GM19455 (cell line): ENCODE measurements around the gene ROR2.
A peak's percentile ranks its signal among the peaks of the same experiment; 100 is the strongest.

ENCODE experiments used
- ATAC-seq: cut with Tn5 transposase; IDR thresholded peaks from one replicate; pipeline ENCODE4 v1.9.1; 2021; ENCODE audit not compliant: unreplicated experiment

ROR2 gene

GRCh38 chr9:91778031-91778430 lies 172.0 kb downstream of the ROR2 start:
- no peak for ATAC-seq

DNA sequence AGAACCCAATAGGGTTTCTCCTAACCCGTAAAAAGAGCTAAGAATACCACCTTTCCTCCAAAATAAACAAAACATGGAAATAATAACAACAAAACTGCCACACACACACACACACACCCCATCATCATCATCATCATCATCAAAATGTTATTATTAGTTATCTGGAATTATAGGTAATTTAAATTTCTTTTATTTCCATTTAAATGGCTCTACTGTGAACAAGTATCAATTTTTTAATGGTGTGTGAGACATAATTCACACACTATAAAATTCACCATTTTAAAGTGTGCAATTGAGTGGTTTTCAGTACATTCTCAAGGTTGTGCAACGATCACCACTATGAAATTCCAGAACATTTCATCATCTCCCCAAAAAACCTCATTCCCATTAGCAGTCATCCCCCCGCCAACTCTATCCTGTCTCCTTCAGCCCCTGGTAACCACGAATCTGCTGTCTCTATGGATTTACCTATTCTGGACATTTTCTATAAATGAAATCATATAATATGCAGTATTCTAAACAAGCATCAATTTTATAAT lies 172.7 kb downstream of the ROR2 start:
- ATAC-seq: no peak

GRCh38 chr9:91776409-91777291 lies 173.4 kb downstream of the ROR2 start:
- ATAC-seq: no peak

DNA sequence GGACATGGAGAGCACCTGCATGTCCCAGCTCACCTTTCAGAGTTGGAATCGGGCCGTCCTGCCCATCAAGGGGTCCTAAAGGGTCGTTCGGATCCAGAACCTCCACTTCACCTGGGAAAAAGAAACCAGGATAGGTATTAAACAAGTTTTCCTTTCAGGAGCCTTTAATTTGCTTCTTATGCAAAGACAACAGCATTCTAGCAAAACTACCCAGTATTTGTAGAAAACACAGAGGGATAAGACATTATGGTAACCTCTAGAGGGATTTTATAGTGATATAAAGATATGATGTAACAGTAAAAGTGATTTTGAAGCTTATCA lies 174.4 kb downstream of the ROR2 start:
- ATAC-seq: no peak

DNA sequence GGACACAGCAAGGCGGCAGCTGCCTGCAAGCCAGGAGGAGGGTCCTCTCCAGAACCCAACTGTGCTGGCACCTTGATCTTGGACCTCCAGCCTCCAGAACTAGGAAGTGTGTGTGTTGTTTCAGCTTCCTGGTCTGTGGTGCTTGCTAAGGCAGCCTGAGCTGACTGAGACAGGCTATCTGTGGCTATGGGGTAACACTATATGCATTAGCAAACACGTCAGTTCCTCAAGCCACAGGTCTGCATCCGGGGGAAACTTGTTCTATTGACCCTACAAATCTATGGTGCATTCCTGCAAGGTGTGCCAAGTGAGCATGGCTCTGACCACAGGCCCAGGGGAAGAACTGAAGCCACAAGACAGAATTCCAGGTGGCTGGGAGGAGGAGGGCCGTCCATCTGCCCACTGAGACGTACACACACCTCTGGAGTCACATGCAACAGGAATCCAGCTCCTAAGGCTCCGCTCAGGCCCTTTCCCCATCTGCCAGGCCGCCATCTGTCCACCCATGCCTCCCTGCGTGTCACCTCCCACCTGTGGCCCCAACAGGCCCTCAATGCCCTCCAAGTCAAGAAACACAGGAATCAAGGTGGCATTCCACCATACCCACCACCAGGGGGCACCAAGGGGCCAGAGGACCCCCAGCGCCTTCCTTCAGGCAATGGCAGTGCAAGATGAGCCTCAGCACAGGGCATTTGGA lies 174.9 kb downstream of the ROR2 start:
- ATAC-seq: no peak

DNA sequence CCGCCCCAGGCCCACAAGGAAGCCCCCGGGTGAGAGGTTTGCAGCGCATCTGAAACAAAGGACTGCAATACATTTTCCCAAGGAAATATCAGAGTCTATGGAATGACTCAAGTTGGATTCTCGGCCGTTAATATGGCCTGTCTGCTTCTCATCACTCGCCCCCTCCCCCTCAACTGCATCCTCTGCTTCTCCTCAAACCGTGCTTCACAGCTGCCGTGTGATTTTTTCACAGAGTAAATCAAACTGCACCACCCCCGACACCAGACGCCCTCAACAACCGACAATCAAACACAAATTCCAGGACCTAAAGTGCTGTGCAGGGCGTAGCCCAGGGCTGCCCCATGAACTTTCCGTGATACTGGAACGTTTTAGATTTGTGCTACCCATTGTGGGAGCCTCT lies 176.9 kb downstream of the ROR2 start:
- no peak for ATAC-seq

GRCh38 chr9:91771864-91772263 lies 178.2 kb downstream of the ROR2 start:
- ATAC-seq: no peak

DNA sequence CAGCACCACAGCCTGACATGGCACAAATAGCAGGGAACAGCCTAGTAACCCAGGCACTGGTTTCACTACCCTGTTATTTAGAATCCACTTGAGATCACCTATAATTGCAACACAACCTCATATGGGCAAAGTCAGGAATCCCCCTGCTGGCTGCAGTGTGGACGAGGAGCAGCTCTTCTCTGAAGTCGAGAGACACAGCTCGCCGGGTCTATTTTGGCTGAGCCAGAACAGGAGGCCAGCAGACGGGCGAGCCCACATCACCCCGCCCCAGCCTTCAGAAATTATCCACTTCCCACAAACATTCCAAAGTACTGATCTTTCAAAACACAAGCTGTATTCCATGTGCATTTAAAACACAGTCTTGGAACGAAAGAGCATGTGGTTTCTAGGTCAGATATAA lies 179.0 kb downstream of the ROR2 start:
- ATAC-seq: no peak

GRCh38 chr9:91770229-91770628 lies 179.8 kb downstream of the ROR2 start:
- ATAC-seq: no peak

GRCh38 chr9:91768977-91769916 lies 180.8 kb downstream of the ROR2 start:
- ATAC-seq: no peak

DNA sequence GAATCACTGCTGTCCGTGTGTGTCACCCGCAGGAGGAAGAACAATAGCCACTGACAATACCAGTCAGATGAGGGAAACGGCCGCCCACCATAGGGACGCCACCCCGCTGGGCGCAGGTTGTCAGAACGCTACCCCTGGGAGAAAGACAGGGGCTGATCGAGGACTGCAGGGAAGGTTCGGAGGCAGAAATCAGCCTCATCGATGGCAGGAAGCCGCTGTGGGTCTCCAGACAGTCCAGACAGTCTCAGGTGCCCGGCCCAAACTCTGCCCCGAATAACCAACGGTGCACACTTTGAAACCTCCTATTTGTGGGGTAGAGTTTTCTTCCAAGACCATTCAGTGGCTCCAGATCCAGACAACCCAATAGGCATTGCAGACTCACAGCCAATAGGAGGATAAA lies 181.5 kb downstream of the ROR2 start:
- no peak for ATAC-seq

DNA sequence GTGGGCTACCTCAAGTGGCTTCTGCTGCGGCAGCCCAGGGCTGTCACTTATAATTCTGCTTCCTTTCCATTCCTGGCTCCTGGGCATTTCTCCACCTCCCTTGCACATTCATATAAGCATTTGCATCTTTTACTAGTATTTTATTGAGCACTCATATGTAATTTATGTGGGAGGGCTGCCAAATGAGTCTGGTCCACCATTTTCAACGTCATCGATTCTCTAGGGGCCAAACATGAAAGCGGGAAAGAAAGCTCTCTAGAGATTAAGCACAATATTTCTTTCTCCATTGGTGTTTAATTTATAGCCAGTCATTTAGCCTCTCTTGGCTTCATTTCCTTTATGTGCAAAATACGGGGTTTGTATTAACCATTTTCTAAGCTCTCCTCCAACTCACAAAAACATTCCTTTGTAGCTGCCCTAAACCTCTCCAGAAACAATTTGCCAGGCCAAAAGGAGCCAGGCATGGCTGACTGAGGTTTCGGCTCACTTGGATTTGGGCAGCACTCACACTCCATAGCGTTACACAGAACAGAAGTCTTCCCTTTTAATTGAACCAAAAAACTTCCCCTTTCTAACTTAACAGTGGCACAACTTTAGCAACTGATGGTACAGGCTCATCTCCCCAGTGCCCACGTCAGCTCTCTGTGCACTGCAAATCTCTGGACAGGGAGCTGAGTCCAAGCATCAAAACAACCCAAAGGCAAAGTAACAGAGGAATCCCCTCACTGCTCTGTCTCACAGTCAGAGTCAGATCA lies 183.5 kb downstream of the ROR2 start:
- no peak for ATAC-seq

GRCh38 chr9:91765296-91765695 lies 184.7 kb downstream of the ROR2 start:
- ATAC-seq: no peak

GRCh38 chr9:91764661-91765060 lies 185.4 kb downstream of the ROR2 start:
- no peak for ATAC-seq

DNA sequence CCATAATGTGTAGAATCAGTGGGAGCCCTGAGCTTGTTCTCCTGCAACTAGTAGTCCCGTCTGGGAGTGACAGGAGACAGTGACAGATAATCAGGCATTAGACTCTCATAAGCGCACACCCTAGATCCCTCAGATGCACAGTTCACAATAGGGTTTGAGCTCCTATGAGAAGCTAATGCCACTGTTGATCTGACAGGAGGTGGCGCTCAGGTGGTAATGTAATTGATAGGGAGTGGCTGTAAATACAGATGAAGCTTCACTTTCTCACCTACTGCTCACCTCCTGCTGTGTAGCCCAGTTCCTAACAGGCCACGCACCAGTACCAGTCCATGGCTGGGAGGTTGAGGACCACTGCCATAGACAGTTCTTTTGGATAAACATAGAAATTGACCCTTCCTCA lies 188.7 kb downstream of the ROR2 start:
- no peak for ATAC-seq

DNA sequence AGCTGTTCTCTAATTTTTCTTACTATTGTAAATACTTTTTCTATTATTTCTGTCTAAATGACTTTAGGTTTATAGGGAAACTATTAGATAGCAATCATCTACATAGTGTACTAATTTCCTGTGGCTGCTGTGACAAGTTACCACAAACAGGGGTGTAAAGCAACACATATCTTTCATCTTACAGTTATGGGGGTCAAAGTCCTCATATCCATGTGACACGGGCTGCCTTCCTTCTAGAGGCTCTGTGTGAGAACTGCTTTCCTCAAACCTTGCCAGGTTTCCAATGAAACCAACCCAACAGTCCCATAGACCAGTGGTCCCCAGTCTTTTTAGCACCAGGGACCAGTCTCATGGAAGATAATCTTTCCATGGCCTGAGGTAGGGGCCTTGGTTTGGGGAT lies 189.1 kb downstream of the ROR2 start:
- ATAC-seq: no peak

- ATAC-seq: peak; percentile 75
Observed at GRCh38 chr9:91758491-91758981, 191.5 kb downstream of the ROR2 start.

DNA sequence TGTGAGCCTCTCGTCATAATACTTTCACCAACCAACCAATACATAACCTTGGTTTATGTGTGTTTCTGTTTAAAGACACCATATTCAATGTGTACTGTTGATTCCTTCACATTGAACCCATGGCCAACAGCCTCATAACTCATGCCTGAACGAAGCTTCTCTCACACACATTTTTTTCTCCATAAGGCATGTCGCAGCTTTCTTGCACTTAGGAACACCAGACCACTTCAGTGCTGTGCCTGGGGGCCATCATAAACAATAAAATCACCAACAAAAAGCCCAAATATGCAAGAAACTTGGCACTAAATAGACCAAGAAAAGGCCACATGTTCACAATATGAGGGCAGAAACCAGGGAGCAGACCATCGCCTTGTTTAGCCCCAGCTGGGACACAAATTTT lies 192.2 kb downstream of the ROR2 start:
- ATAC-seq: no peak

DNA sequence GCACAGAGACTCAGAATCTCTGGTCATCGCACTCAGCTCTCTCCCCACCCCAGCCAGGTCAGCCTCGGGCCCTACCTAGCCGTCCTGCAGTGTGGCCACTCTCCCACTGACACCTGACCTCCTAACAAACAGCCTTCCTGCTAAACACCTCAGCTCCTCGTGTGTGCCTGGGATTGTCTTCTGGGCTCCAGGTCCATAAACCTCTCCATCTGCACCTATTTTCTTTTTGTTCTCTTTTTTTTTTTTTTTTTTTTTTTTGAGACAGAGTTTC lies 193.6 kb downstream of the ROR2 start:
- ATAC-seq: no peak

GRCh38 chr9:91755761-91756509 lies 194.1 kb downstream of the ROR2 start:
- no peak for ATAC-seq
